ENCODE measurements around the gene AGAP3.

Gene AGAP3

GRCh38 chr7:151123158-151123821, 37.0 kb downstream of the AGAP3 start:
- DNase-seq (ENCODE audit: low read depth in 3 of 3, low spot score in 1 of 3), result no peak

DNA sequence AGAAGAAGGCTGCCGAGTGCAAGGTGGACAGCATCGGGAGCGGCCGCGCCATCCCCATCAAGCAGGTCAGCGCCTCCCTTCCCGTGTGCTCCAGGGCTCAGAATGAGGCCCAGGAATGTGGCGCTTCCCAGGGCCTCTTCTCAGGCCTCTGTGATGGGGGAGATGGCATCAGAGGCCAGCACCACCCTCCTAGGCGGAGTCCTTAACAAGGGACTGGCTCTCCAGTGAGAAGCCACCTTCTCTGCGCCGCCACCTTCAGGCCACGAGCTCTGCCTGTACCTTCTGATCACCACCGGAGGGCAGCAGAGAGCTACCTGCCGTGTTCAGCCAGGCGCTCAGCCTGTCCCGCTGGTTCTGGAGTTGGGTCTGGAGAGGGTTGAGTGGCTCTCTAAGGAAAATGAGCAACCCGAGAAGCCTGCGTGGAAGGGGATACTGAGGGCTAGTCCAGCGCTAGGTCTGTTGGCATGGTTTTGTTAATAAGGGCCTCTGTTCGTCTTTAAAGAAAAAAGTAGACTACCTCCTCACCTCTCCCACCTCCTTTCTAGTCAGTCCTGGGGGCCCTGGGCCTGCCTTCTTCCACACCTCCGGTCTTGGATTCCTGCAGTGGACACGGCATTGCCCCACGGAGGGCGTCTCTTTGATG, 37.7 kb downstream of the AGAP3 start:
- peak; percentile 46 to 74 (median 69) for DNase-seq (ENCODE audit: low read depth in 3 of 3, low spot score in 1 of 3)

DNA sequence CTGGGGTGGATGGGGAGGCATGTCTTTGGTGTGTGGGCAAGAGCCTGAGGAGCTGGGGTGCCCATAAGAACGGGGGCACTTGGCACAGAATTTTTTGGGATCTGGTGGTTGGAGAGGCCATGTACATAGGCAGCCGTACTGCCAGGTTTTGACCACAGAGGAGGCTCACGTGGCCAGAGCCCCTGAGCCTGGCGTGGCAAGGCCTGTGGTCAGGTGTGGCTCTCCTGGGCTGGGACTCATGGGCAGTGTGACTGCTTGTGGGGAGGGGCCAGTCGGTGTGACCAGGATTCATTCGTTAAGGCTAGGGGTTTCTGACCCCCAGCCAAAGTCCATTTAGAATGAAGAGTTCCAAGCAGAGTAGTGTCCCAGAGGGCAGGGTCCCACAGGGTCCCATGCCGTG, 38.2 kb downstream of the AGAP3 start:
- DNase-seq (ENCODE audit: low read depth in 3 of 3, low spot score in 1 of 3), result no peak

- no peak for DNase-seq (ENCODE audit: low read depth in 3 of 3, low spot score in 1 of 3)
Observed at GRCh38 chr7:151124899-151125399, 38.7 kb downstream of the AGAP3 start.

- no peak for DNase-seq (ENCODE audit: low read depth in 3 of 3, low spot score in 1 of 3)
Observed at GRCh38 chr7:151125470-151125845, 39.2 kb downstream of the AGAP3 start.

- no peak for DNase-seq (ENCODE audit: low read depth in 3 of 3, low spot score in 1 of 3)
Observed at GRCh38 chr7:151125846-151126481, 39.7 kb downstream of the AGAP3 start.

- no peak for DNase-seq (ENCODE audit: low read depth in 3 of 3, low spot score in 1 of 3)
Observed at GRCh38 chr7:151126491-151127137, 40.3 kb downstream of the AGAP3 start.

DNA sequence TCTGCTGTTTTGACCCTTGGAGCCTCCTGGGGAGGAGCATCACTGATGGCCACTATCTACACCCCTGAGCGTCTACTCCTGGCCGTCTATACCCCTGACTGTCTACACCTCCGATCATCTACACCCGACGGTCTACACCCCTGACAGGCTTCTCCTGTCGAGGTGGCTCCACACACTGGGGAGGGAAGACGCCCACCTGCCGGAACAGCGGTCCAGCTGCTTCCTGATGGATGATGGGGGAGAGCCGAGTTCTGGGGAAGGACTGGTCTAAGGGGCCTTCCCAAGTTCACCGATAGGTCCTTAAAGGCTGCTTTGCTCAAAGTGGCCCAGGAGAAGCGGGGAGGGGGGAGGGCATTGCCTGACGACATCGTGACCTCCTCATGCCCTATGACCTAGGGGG, 41.9 kb downstream of the AGAP3 start:
- DNase-seq (ENCODE audit: low read depth in 3 of 3, low spot score in 1 of 3), result no peak

- no peak for DNase-seq (ENCODE audit: low read depth in 3 of 3, low spot score in 1 of 3)
Observed at GRCh38 chr7:151128716-151129115, 42.4 kb downstream of the AGAP3 start.

- DNase-seq (ENCODE audit: low read depth in 3 of 3, low spot score in 1 of 3), result no peak
Observed at GRCh38 chr7:151129117-151129959, 43.1 kb downstream of the AGAP3 start.

DNA sequence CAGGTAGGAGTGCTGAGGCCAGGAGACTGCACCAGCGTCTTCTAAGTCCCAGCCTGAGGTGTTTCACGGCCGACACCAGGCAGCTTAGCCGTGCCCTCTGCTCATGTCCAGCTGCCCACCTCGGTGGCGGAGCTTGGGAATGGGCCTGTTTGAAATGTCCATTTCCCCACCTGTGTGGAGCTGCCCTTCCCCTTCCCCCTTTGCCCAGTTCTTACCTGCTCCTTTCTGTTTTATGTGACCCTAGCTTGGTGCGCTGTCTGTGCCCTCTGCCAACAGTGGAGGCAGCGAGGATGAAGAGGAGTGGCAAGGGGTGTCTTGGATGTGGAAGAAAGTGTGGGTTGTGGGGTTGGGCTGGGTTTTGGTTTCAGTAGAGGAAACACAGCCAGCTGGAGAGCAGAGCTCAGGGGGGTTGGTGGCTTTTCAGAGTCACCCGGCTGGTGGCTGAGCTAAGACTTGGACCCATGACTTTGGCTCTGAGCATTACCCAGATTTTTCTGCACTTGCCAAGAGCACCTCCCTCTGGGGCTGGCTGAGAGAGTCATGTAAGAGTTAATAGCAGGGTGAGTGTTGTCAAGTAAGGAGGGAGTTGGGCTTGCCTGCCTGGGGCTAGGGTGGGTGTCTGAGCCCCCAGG, 43.8 kb downstream of the AGAP3 start:
- no peak for DNase-seq (ENCODE audit: low read depth in 3 of 3, low spot score in 1 of 3)

DNA sequence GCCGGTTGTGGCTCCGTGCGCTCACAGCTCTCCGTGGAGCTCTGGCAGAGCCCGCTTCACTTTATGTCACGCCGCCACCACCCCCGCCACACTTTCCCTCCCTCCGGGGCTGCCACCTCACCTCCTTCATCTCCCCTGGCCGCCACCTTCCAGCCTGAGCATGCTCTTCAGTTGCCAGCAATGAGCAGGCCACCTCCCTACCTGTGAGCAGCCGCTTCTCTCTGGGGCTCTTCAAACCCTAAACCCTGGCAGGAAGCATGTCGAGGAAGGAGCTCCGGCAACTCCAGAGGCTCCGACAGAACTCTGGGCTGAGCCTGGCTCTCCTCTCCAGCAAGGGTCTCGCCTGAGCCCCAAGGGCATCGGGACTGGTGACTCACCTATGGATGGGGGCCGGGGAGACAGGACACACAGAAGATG, 44.5 kb downstream of the AGAP3 start:
- DNase-seq (ENCODE audit: low read depth in 3 of 3, low spot score in 1 of 3), result no peak

- DNase-seq (ENCODE audit: low read depth in 3 of 3, low spot score in 1 of 3), result no peak
Observed at GRCh38 chr7:151131224-151131591, 44.9 kb downstream of the AGAP3 start.

- DNase-seq (ENCODE audit: low read depth in 3 of 3, low spot score in 1 of 3), result no peak
Observed at GRCh38 chr7:151131592-151132293, 45.5 kb downstream of the AGAP3 start.

DNA sequence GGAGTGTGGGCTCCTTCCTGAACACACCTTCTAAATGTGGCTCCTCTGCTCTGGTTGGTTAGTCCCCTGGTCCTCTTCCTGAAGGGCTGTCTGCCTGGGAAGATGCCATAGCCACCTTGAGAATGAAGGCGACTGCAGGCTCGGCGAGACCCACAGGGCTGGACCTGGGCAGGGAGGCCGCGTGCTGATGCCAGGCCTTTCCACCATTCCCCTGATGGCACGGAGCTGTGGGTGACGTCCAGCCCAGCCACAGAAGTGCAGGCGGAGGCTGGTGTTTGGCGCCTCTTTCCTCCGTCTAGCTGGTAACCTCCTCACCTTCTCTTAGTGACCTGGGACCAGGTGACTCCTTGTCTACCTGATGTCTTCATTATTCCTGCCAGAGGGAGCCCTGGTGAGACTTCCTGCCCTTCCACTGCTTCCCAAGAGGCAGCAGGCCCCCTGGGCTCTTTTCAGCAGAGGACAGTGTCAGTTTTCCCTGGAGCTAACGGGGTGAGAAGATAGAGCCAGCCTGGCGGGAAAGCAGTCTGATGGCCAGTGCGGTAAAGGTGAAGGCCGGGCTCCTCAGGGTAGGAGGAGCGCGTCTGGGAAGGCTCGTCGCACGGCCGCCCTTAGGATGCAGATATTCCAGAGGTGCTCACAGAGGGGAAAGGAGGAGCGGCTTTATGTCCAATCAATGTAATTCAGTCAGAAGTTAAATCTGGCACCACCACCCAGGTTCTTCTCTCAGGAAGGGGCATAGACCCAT, 46.4 kb downstream of the AGAP3 start:
- no peak for DNase-seq (ENCODE audit: low read depth in 3 of 3, low spot score in 1 of 3)

DNA sequence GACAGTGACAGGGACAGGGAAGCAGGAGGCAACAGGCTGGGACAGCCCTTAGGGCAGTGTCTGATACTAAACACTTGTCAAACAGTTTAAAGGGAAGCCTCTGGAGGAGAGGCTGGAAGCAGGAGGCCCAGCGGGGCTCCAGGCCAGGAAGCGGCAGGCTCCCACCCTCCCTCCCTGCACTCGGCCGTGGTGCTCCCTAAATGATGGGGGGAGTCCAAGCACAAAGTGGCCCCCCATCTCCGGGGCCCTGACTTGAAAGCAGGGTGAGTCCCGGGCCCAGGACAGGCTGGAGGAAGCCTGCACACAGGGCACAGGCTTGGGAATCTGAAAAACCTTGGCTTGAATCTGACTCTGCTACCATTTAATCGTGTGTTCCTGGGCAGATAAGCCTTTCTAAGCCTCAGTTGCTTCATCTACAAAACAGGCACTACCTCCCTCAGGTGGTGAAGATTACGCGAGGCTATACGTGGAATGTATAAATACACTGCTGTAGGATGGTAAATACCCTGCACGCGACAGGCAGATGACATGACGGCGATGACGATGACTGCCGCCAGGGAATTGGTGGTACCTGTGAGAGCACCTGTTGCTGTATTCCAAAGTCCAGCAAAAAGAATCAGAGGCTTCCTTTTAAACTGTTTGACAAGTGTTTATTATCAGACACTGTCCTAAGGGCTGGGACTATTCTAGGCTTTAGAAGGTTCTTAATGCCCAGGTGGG, 47.2 kb downstream of the AGAP3 start:
- DNase-seq (ENCODE audit: low read depth in 3 of 3, low spot score in 1 of 3), result no peak

- no peak for DNase-seq (ENCODE audit: low read depth in 3 of 3, low spot score in 1 of 3)
Observed at GRCh38 chr7:151133986-151134742, 47.9 kb downstream of the AGAP3 start.
